Ishikawa (cell line): ENCODE measurements around the gene FCMR.

Experiments used
- CEBPB ChIP-seq: IDR thresholded peaks from 2 replicates; pipeline ENCODE4 v1.6.1; 2012
- EGR1 ChIP-seq: IDR thresholded peaks from 2 replicates; pipeline ENCODE4 v1.6.1; 2012
- EP300 ChIP-seq: IDR thresholded peaks from 2 replicates; pipeline ENCODE4 v1.6.1; 2012; ENCODE audit warnings: borderline replicate concordance
- FOXM1 ChIP-seq: IDR thresholded peaks from 2 replicates; pipeline ENCODE4 v1.6.1; 2012; ENCODE audit warnings: low read depth, borderline replicate concordance
- NFIC ChIP-seq: IDR thresholded peaks from 2 replicates; pipeline ENCODE4 v1.6.1; 2012
- RAD21 ChIP-seq: IDR thresholded peaks from 2 replicates; pipeline ENCODE4 v1.6.1; 2012; ENCODE audit warnings: low read depth
- TAF1 ChIP-seq: IDR thresholded peaks from 2 replicates; pipeline ENCODE4 v1.6.1; 2012; ENCODE audit warnings: low read depth, mild to moderate bottlenecking
- TCF12 ChIP-seq: IDR thresholded peaks from 2 replicates; pipeline ENCODE4 v1.6.1; 2012; ENCODE audit warnings: low read depth
- TEAD4 ChIP-seq: IDR thresholded peaks from 2 replicates; pipeline ENCODE4 v1.6.1; 2012
- YY1 ChIP-seq: IDR thresholded peaks from 2 replicates; pipeline ENCODE4 v1.6.1; 2012; ENCODE audit warnings: low read depth
- ZBTB7A ChIP-seq: IDR thresholded peaks from 2 replicates; pipeline ENCODE4 v1.6.1; 2012; ENCODE audit warnings: low read depth
- TF ChIP-seq, protein P1 (sequence below): IDR thresholded peaks from 2 replicates; pipeline ENCODE4 v1.6.1; 2012; ENCODE audit warnings: low read depth, mild to moderate bottlenecking
- TF ChIP-seq, protein P2 (sequence below): IDR thresholded peaks from 2 replicates; pipeline ENCODE4 v1.6.1; 2012
- TF ChIP-seq, protein P3 (sequence below): IDR thresholded peaks from 2 replicates; pipeline ENCODE4 v1.6.1; 2012

DNA sequence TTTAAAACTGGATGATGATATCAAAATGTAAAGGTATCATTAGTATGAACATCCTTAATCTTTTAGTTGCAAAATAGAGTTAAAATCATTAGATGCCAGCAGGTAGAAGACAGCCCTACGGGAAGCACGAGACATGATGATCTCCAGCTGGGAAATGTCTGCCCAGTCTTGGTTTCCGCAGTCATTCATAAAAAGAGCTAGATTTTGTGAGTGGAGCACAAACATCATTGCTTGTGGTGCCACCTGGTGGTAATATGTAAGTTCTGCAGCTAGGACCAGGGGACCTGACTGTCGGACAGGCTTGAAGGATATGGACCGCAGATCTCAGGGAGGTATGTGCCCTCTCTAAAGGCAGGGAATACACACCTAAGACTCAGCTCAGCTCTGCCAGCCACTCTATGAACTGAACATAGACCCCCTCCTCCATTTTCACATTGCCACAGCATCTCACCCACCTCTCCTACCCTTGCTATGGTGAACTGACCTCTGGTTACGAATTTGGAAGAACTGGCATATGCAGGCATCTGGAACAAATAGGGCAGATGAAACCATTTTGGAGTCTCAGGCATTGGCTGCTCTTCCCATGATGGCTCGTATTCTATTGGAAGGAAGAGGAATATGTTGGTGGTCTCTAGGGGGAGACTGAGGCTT is 9.2 kb downstream of the FCMR start:
- TF ChIP-seq, protein P1, sequence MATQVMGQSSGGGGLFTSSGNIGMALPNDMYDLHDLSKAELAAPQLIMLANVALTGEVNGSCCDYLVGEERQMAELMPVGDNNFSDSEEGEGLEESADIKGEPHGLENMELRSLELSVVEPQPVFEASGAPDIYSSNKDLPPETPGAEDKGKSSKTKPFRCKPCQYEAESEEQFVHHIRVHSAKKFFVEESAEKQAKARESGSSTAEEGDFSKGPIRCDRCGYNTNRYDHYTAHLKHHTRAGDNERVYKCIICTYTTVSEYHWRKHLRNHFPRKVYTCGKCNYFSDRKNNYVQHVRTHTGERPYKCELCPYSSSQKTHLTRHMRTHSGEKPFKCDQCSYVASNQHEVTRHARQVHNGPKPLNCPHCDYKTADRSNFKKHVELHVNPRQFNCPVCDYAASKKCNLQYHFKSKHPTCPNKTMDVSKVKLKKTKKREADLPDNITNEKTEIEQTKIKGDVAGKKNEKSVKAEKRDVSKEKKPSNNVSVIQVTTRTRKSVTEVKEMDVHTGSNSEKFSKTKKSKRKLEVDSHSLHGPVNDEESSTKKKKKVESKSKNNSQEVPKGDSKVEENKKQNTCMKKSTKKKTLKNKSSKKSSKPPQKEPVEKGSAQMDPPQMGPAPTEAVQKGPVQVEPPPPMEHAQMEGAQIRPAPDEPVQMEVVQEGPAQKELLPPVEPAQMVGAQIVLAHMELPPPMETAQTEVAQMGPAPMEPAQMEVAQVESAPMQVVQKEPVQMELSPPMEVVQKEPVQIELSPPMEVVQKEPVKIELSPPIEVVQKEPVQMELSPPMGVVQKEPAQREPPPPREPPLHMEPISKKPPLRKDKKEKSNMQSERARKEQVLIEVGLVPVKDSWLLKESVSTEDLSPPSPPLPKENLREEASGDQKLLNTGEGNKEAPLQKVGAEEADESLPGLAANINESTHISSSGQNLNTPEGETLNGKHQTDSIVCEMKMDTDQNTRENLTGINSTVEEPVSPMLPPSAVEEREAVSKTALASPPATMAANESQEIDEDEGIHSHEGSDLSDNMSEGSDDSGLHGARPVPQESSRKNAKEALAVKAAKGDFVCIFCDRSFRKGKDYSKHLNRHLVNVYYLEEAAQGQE, result no peak
- TF ChIP-seq RAD21 (peak; percentile 87), EP300 (no peak), TEAD4 (no peak), TCF12 (no peak), CEBPB (no peak), ZBTB7A (no peak), TAF1 (no peak), YY1 (no peak), FOXM1 (no peak), NFIC (no peak), EGR1 (no peak)
- TF ChIP-seq, protein P2, sequence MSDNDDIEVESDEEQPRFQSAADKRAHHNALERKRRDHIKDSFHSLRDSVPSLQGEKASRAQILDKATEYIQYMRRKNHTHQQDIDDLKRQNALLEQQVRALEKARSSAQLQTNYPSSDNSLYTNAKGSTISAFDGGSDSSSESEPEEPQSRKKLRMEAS, result no peak
- TF ChIP-seq, protein P3, sequence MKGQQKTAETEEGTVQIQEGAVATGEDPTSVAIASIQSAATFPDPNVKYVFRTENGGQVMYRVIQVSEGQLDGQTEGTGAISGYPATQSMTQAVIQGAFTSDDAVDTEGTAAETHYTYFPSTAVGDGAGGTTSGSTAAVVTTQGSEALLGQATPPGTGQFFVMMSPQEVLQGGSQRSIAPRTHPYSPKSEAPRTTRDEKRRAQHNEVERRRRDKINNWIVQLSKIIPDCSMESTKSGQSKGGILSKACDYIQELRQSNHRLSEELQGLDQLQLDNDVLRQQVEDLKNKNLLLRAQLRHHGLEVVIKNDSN, result no peak
